Muscle layer of duodenum (tissue), 2 donors: ENCODE data around the gene TRABD2B.

Experiments used
- H3K27ac ChIP-seq: one replicate; pipeline ENCODE4 v1.7.0; 2013; ENCODE audit warnings: mild to moderate bottlenecking, low read length
- H3K27me3 ChIP-seq: one replicate; pipeline ENCODE4 v1.7.0; 2013; ENCODE audit warnings: low read depth, mild to moderate bottlenecking, control low read depth, low read length
- H3K36me3 ChIP-seq, 2 donors: one replicate each; pipeline ENCODE4 v1.7.0; 2013; ENCODE audit warnings: low read length in 2 of 2, control low read depth in 1 of 2, mild to moderate bottlenecking in 1 of 2; ENCODE audit not compliant: insufficient read depth in 2 of 2, control insufficient read depth in 1 of 2
- H3K4me1 ChIP-seq, 2 donors: one replicate each; pipeline ENCODE4 v1.7.0; 2013; ENCODE audit warnings: low read length in 2 of 2, mild to moderate bottlenecking in 2 of 2, control low read depth in 1 of 2, moderate library complexity in 1 of 2; ENCODE audit not compliant: insufficient read depth in 2 of 2, control insufficient read depth in 1 of 2
- H3K4me3 ChIP-seq, 2 donors: one replicate each; pipeline ENCODE4 v1.7.0; 2013; ENCODE audit warnings: low read length in 2 of 2, low read depth in 1 of 2, mild to moderate bottlenecking in 1 of 2
- H3K9me3 ChIP-seq, 2 donors: one replicate each; pipeline ENCODE4 v1.7.0; 2013; ENCODE audit warnings: low read length in 2 of 2, control low read depth in 1 of 2, mild to moderate bottlenecking in 1 of 2; ENCODE audit not compliant: control insufficient read depth in 1 of 2
- donor health status: healthy.

TRABD2B gene

GRCh38 chr1:47752559-47752958 is 244.6 kb downstream of the TRABD2B start:
- no peak overlapping the region for H3K4me3 ChIP-seq
- H3K27me3 ChIP-seq: no peaks in the 10 kb centered on the region
- no peaks in the 10 kb centered on the region for H3K36me3 ChIP-seq
- H3K4me1 ChIP-seq: peaks cover 0 to 11% of the 10 kb centered on the region in 2 donors
- H3K27ac ChIP-seq: no peak overlapping the region
- H3K9me3 ChIP-seq: no peaks in the 10 kb centered on the region

- no peak overlapping the region for H3K4me3 ChIP-seq
- no peak overlapping the region for H3K27ac ChIP-seq
Observed at GRCh38 chr1:47751996-47752451, 245.2 kb downstream of the TRABD2B start.

DNA sequence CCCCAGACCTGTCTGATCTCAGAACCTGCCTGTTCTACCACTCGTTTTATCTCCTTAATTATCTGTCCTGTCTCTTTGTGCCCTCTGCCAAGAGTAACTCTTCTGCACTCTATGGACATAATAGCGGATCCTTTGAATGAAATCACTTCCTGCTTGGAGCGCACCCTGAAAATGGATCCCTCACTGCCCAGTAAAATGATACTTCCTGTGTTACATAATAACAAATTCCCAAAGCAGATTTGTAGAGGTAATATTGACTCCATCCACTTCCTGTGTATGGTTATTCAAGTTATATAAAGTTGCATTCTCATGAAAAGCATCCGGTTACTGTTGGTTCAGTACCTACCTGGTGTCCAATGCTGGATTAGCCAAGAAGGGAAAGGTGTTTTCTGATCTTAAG is 246.0 kb downstream of the TRABD2B start:
- Histone ChIP-seq H3K4me3 (no peak overlapping the region), H3K27me3 (no peaks in the 10 kb centered on the region), H3K9me3 (no peaks in the 10 kb centered on the region), H3K36me3 (no peaks in the 10 kb centered on the region), H3K4me1 (peaks cover 0 to 11% of the 10 kb centered on the region in 2 donors), H3K27ac (no peak overlapping the region)

More at GRCh38 chr1:47751996-47752451, 245.2 kb downstream of the TRABD2B start:
- Histone ChIP-seq H3K4me1 (peaks cover 0 to 11% of the 10 kb centered on the region in 2 donors), H3K9me3 (no peaks in the 10 kb centered on the region), H3K27me3 (no peaks in the 10 kb centered on the region), H3K36me3 (no peaks in the 10 kb centered on the region)

GRCh38 chr1:47745715-47746609 is 251.2 kb downstream of the TRABD2B start:
- Histone ChIP-seq H3K4me1 (no peaks in the 10 kb centered on the region), H3K9me3 (no peaks in the 10 kb centered on the region), H3K27me3 (no peaks in the 10 kb centered on the region), H3K4me3 (no peak overlapping the region), H3K36me3 (no peaks in the 10 kb centered on the region), H3K27ac (no peak overlapping the region)

GRCh38 chr1:47742890-47743760 is 254.1 kb downstream of the TRABD2B start:
- H3K36me3 ChIP-seq: no peaks in the 10 kb centered on the region
- H3K4me3 ChIP-seq: no peak overlapping the region
- no peaks in the 10 kb centered on the region for H3K4me1 ChIP-seq
- no peaks in the 10 kb centered on the region for H3K9me3 ChIP-seq
- H3K27ac ChIP-seq: no peak overlapping the region
- no peaks in the 10 kb centered on the region for H3K27me3 ChIP-seq

GRCh38 chr1:47738560-47739182 is 258.5 kb downstream of the TRABD2B start:
- Histone ChIP-seq H3K36me3 (no peaks in the 10 kb centered on the region), H3K9me3 (no peaks in the 10 kb centered on the region), H3K27me3 (no peaks in the 10 kb centered on the region), H3K27ac (no peak overlapping the region), H3K4me1 (no peaks in the 10 kb centered on the region), H3K4me3 (no peak overlapping the region)

GRCh38 chr1:47732489-47732888 is 264.7 kb downstream of the TRABD2B start:
- no peaks in the 10 kb centered on the region for H3K9me3 ChIP-seq
- H3K4me3 ChIP-seq: no peak overlapping the region
- H3K27me3 ChIP-seq: no peaks in the 10 kb centered on the region
- no peaks in the 10 kb centered on the region for H3K4me1 ChIP-seq
- no peaks in the 10 kb centered on the region for H3K36me3 ChIP-seq
- no peak overlapping the region for H3K27ac ChIP-seq

GRCh38 chr1:47731730-47732129 is 265.5 kb downstream of the TRABD2B start:
- Histone ChIP-seq H3K27me3 (no peaks in the 10 kb centered on the region), H3K27ac (no peak overlapping the region), H3K36me3 (no peaks in the 10 kb centered on the region), H3K4me1 (no peaks in the 10 kb centered on the region), H3K9me3 (no peaks in the 10 kb centered on the region), H3K4me3 (no peak overlapping the region)

DNA sequence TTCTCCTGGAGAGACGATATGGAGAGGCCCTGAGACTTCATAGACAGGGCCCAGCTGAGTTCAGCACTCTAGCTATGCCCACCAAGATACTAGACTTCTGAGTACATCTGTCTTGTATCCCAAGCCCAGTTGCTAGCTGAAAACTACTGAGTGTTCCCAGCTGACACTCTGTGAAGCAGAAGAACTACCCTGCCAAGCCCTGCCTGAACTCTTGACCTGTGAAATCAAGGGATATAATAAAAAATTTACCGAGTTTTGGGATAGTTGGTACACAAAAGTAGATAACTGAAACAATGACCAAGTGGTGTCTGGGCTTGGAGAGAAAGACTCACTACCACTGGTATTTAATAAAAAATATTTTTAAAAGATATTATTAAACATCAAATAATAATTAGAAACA is 267.5 kb downstream of the TRABD2B start:
- no peaks in the 10 kb centered on the region for H3K9me3 ChIP-seq
- H3K36me3 ChIP-seq: no peaks in the 10 kb centered on the region
- no peak overlapping the region for H3K4me3 ChIP-seq
- H3K27me3 ChIP-seq: peaks cover 14% of the 10 kb centered on the region
- no peak overlapping the region for H3K27ac ChIP-seq
- H3K4me1 ChIP-seq: peaks cover 0 to 16% of the 10 kb centered on the region in 2 donors

- H3K4me1 ChIP-seq: peaks cover 0 to 16% of the 10 kb centered on the region in 2 donors
- no peaks in the 10 kb centered on the region for H3K36me3 ChIP-seq
- H3K27ac ChIP-seq: no peak overlapping the region
- H3K27me3 ChIP-seq: peaks cover 29% of the 10 kb centered on the region
- H3K4me3 ChIP-seq: no peak overlapping the region
- H3K9me3 ChIP-seq: no peaks in the 10 kb centered on the region
Observed at GRCh38 chr1:47727697-47728085, 269.5 kb downstream of the TRABD2B start.
